Activated CD8-positive, alpha-beta memory T cell treated with anti-CD3 and anti-CD28 coated beads, Interleukin-2, amount 50 U/mL, for 1 hour (primary cell): ENCODE measurements around the gene GALNT5.
A peak's percentile ranks its signal among the peaks of the same experiment; 100 is the strongest.

Experiments used
- DNase-seq: peaks from one replicate; pipeline ENCODE4 v3.0.0-alpha.2; 2020; ENCODE audit errors: extremely low read depth

Gene GALNT5

DNA sequence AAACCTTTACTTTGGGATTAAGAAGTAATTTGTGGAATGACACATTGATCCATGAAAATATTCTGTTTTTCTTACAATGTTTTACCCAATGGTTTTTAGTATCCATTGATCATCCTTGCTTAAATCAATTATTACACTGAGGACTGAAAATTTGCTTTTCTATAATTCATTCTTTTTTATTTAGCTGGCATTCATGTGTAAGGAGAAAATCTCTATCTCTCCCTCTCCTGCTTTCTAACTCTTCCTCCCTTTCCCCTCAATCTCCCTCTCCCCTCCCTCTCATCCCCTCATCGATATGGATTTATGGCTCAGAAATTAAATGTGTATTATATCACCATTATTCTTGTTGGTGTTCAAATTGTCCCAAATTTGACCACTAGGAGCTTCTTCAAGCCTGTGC lies 29.7 kb downstream of the GALNT5 start:
- no peak for DNase-seq

DNA sequence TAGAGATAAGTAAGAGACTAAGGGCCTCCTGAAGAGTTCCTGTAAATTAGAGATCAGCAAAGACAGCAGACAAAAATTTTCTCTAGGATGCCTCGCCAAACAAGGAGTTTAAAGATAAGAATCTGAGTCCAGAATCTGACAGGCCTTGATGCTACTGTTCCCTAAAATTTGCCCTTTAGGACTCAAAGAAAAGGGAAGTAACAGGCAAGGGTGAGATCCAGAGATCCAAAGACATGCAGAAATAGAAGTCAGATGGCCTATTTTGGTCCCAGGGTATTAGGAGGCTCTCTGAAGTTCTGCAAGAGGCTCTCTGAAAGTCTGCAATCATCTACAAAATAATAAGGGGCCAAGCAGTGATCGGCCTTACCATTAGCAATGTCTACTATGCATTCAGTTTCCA lies 33.0 kb downstream of the GALNT5 start:
- DNase-seq = no peak

DNA sequence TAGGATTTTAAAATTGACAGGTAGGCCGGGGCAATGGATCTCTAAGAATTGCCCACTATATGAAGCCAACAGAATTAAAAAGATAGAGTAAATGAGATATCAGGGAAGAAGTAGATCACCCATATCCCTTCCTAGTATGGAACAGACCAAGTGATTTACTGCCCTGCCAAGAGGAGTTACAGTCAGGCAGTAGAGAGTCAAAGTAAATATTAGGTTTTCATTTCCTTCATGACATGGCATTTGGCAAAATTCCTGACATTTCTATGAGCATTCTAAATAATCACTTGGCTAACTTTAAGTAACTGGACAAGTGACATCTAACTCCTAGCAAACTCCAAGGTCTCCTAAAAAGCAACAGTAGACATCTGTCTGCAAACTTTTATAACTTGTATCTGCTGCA lies 33.5 kb downstream of the GALNT5 start:
- DNase-seq = no peak

DNA sequence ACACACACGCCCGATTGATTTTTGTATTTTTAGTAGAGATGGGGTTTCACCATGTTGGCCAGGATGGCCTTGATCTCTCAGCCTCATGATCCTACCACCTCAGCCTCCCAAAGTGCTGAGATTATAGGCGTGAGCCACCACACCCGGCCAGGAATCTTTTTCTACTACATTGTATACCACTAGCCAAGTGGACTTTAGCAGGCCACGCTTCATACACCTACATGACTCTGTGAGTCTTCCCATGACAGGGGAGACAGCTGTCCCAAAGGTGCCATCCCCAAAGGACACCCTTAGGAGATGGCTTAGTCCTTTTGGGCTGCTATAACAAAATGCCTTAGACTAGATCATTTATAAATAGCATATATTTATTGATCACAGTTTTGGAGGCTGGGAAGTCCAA lies 35.3 kb downstream of the GALNT5 start:
- no peak for DNase-seq

DNA sequence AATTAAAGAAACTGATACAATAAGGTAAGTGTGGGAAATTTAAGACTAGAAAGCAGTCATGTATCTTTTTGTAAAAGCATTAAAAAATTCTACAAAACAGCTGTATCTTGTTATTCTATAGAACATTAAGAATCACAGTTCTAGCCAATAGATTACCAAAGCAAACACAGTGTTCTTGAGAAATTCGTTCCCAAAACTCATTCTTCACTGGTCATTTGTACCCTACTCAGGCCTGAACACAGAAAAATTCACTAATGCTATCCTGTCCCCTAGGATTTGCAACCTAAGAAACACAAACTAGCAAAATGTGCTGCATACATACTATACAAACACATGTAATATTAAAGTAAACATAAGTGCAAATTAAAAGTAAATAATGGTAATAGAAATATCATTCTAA lies 39.0 kb downstream of the GALNT5 start:
- DNase-seq = no peak

DNA sequence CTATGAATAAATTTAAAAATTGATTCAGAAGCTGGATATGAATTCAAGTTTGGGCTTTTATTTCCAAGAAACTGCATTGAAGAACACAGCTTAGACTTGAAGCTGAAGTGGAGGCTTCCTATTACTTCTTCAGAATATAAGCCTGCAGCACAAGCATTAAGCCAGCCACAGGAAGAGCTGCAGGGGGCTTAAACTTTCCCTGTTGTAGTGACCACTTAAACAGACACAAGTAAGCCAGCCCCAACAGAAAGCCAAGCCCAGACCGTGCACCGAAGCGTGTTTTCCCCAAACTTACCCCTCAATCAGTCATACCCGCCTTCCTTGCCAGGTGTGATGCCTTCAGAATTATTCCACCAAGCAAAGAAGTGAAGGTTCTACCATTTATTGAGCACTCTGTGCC lies 39.5 kb downstream of the GALNT5 start:
- DNase-seq = no peak

DNA sequence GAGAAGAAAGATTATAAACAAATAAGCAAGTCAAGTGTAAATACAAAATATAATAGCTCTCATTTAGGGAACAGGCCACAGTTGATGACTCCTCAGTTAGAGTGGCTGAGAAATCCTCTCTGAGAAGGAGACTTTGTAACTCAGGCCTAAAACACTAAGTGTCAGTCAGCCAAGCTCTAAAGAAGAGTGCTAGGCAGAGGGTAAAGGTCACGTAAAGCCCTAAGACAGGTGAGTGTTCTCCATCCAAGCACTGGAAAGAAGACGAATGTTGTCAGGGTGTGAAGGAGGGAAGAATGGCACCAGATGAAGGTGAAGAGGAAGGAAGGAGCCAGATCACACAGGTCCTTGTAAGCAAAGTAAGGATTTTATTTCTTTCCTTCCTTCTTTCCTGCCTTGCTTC lies 43.8 kb downstream of the GALNT5 start:
- DNase-seq = no peak

DNA sequence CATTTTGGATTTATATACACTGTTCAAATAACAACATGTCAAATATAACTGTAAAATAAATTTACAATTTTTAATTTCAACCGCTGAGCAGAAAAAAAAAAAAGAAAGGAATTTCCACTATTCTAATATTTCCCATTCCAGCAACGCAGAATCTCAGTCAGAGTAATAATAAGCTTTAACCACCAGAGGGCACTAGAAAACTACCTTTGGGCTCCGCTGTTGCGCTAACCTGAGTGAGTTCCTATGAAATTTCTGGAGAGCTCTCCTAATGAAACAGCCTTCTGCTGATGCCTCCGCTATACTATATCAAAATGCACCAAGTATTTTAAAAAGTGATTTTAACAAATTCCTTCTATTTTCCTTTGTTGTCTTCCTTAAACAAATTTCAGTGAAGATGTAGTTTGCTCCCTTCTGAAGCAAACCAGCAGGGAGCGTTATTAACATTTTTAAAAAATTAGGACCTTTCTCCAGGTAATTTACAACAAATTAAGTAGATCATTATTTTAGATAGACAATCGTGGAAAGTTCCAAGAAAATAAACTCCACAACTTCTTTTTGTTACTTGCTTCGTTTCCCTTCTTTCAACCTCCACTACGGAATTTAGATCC lies 45.1 kb downstream of the GALNT5 start:
- DNase-seq = peak; percentile 8

DNA sequence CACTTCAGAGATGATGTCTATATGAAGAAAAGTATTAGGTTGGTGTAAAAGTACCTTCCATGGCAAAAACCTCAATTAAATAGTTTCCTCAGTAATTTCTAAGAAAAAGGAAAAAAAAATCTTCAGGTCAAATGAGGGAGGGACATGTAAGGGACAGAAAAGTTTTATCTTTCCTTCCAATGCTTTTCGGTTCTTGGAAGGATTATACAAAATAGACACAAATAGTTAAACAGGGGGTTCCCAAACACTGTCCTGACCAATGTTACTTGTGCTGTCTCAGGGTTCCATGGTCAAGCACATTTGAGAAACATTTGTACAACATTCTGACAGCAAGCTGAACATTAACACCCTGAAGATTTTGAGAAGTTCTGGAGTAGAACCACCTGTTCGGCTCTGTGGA lies 46.1 kb downstream of the GALNT5 start:
- no peak for DNase-seq

DNA sequence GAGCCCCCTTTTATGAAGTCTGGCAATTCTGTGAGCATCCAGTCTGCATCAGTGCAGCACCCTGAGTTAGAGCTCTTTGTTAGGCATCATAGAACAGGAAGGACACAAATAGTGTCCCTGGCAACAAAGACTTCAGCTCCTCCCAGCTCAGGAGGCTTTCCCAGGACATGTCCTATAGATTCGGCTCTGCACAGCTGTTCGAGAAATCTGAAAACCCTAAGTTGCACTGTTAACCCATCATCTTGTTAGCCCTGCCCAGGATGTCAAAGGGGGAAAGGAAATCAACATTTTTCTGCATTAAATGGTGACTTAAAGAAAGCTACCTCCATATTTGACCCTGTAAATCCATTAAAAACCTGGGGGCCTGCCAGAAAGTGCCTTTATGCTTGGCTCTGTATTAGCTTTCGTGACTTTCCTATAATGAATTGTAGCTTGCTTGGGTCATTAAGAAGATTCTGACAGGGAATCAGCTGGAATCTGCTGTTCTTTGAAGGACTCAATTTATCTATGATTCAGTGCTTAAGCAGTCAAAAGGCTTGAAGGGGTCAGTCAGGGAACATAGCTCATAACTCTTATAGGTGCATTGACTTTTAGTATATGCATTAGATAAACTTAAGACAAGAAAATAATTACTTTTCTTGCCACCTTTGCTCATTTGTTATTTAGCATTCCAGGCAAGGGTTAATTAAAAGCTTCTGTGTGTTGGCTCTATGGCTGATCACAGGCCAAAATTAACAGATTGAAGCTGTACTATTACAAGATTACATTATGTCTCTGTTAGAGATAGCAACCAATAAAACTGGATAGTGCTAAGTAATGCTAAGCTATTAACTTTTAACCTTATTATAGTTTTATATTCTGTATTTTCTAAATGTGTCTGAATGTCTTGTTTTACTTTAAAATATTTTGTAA lies 47.6 kb downstream of the GALNT5 start:
- DNase-seq = no peak

DNA sequence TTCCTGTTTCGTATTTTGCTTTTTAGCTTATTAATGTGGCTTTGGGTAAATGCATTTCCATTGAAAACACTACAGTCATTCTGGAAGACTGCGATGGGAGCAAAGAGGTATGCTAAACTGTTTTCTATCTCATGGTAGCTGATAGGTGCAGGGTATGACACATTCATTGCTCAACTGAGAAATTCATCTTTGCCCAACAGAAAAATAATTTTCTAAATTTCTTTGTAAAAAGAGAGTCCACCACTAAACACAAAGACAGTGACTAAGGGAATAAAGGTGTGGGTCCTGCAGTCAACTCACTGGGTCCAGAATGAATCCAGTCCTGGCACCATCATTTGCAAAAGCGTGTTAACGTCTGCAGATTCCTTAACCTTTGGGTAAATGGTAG lies 48.2 kb downstream of the GALNT5 start:
- DNase-seq = no peak

DNA sequence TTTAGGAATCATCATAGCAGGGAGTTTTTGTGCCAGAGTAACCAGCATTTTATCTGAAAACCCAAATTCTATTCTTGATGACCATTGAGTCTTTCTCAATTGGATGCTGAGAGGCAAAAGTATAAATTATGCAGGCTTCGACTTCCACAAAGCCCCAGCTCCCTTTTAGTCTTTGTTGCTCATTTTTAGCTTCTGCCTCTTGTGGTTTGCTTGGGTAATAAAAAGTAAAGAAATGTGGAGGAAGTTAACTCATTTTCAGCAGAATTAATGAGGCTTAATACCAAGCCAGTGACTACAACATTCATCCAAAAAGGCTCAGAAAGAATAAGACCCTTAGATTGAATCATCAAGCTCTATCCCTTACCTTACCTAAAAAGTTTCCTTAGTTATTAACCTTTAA lies 49.5 kb downstream of the GALNT5 start:
- no peak for DNase-seq

DNA sequence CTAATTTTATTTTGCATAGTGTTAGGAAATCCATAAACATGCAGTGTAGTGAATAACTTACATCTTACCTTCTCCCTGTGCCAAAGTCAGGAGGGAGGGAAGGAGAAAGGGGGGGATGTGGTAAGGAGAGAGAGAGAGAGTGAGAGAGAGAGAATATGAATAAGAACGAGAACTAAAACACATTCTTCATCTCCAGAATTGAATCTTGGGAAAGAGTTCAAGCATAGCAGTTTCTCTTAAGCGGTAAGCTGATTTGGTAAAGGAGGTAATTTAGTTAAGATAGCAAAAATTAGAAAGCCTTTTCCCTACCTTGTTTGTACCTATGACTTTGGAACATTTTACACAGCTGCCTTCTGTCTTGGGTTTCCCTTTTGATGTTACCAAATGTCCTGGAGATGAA lies 52.4 kb downstream of the GALNT5 start:
- DNase-seq = no peak

DNA sequence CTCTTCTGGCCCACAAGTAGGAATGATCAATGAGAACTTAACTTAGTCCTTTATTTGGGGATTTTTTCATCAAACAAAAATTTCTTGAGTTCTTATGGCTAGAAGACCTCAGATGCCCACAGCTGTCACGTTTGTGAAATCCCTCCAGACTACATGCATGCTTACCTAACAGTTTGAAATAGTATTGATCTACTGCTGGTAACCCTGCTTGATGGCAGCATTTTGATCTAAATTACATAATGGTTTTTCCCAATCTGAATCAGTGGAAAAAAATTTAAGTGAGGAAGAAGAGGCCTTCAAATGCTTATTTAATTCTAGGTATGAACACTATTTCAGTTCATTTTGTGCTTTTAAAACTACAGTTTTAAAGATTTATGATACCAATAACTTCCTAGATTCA lies 54.2 kb downstream of the GALNT5 start:
- no peak for DNase-seq

DNA sequence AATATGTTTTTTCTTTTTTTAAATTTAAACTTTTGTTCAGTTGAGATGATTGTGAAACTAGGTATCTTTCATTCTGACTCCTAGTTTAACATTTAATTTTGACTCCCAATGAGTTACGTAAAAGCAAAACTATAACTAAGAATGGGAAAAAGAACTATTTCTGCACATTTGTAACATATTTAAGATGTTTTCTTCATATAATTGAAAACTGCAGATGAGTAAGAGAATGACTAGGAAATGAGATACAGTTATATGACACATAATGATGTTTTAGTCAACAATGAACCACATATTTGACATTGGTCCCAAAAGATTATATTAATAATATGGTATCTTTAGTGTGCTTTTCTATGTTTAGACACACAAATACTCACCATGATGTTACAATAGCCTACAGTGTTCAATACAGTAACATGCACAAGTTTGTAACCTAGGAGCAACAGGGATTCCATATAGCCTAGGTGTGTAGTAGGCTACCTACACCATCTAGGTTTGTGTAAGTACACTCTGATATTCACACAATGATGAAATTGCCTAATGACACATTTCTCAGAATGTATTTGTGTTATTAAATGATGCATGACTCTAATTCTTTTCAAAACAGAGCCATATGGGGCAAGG lies 55.5 kb downstream of the GALNT5 start:
- no peak for DNase-seq

DNA sequence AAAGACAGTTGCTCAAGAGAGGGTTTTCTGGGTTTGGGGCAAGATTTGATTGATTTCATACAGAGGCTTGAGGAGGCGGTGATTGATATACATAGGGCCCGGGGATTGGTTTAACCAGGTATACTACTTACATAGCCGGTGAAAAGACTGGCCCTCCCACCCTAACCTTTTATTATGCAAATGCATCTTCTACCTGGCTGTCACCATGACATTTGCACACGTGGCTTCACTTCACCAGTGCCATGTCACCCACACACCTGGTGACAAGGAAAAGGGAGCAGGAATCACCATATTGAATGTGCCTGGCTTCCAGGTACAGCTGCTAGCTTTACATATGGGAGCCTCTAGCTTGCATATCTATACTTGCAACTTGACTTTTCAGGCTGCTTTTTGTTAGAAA lies 58.4 kb downstream of the GALNT5 start:
- no peak for DNase-seq

DNA sequence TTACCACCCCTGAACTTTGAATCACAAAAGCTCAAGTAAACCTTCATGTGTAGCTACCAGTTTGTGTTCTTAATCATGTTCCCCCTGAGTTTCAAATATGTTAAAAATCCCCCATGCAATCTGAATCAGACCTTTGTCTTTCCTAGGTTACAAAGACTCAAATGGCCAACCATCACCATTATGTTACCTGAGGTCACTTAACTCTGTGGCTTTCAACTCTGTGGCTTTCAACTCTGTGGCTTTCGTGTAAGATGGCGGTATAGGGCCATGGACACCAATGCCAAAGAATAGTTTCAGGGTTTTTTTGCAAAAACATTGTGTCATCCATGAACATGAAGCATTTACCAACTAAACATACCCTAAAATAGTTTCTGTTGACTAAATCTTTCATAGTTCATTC lies 61.4 kb downstream of the GALNT5 start:
- DNase-seq = no peak

DNA sequence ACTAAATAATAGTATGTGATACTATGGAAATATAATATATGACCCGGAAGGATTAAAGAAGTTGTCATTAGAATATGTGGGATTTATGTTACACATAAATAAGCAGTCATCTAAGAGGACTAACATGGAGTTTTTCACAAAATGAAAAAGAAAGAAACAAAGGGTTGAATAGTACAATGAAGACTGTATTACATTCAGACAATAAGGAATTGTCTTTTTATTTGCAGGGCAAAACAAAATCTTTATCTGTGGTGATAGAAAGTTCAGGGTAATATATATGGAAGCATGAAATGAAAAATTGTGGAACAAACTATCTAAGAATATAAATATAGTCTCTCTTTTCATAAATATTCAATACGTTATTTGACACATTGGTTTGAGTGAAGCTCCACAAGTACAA lies 62.3 kb downstream of the GALNT5 start:
- DNase-seq = no peak

DNA sequence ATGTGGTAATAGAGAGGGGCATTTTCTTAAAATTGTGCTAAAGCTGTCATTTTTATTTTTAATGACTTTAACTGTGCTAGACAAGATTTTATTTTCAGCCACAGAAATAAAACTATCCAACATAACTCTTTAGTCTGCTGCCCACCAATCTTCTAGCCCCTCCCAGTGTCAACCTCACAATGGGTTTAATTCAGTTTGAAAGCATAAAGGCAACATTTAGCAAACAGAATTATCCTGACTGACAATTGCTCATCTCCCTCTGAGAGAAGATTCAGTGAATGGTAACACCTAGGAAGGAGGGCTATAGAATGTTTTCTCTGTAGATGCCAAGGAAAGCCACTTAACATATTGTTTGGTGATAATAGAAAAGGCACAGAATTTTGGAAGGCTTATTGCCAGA lies 62.9 kb downstream of the GALNT5 start:
- no peak for DNase-seq

DNA sequence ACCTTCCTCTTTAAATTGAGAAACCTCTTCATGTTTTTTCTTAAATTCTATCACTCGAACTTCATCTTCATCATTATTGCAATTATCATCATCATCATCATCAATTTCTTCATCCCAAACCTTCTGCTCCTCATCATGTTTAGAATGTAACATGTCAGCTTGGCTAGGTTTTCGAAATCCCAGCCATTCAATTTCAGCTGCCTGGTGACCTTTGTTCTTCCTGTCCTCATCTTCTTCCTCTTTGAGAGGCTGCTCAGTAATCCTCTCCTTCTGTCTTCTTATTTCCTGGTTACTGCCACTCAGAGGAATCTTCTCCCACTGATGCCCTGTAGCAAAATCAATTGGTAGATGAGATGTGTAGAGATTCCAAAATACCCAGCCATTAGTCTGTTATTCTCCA lies 64.0 kb downstream of the GALNT5 start:
- no peak for DNase-seq

DNA sequence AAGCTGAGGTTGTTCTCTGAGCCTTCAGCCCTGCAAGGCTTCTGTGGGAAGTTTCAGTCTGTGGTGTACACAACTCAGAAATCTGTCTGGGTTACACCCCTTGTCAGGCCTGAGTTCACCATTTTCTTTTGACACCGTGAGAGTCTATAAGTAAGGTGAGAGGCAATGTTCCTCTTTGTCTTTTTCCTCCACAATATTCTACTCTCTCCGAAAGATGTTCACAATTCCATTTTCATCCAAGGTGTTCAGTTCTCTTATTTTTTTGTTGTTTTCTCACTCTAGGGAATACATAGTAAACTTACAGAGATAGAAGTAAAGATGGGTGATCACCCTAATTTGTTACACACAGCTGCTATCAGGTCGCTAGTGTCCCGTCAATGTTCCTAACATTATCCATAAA lies 64.9 kb downstream of the GALNT5 start:
- DNase-seq = no peak

DNA sequence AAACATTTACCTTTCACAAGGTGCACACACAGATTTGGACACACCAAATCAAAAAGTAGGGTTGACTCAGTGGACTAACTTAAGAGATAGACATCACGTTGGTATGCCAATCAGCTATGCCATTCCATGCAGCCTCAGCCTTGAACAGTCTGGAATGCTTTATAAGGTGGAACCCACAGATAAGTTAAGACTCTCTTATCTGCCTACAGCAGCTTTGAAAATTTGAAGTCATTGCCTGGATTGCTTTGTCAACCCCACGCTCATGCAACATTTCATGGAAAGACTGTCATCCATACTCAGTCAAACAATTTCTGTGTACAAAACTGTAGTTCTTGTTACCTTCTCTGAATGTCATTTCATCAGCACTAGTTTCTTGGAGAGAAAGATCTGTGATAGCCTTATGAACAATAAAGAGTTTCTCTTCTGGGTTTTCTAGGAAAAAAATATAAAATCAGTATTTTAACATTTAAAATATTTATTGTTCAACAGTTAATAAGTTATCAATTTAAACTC lies 66.9 kb downstream of the GALNT5 start:
- DNase-seq = no peak

DNA sequence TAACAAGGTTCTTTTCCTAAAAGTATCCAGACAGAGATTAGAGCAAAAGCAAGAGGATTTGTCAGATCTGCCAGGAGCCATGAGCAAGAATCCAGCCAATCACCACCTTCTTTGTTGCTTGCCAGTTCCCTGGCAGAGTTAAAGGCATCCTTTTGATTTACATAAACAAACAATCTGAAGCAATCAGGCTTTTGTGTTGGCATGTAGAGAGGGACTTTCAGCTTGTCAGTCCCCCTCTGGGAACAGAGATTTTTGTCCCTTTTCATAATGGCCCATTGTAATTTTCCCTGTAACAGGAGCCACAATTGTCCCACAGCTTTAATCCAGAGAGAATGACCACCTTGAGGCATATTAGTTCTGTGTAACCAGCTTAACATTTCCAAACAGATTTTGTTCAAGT lies 68.3 kb downstream of the GALNT5 start, which contains the start of gene ERMN:
Gene ERMN, minus strand, starts transcription at position 39 of the 400 bp plus-strand sequence. CDS start 182 bp downstream, outside the sequence.
- DNase-seq = no peak
